Cardiac fibroblast (primary cell): ENCODE results near the gene ATP6V1E1.
"Not testable (repeated sequence)": the region's sequence is repeated elsewhere in the genome, so short reads cannot be mapped to it uniquely, and the experiment has no call there.

ENCODE experiments used
- DNase-seq, 2 donors: peaks; one replicate each; pipeline versions ENCODE4 v3.0.0 to v3.0.0-alpha.2; 2010; ENCODE audit warnings: low read depth in 2 of 2
- H3K4me3 ChIP-seq, 2 donors: replicated peaks in 1 of 2; 1 replicate in 1 of 2; 2 replicates in 1 of 2; pipeline ENCODE4 v1.5.1; 2011; ENCODE audit warnings: low read depth in 2 of 2, low read length in 2 of 2, mild to moderate bottlenecking in 2 of 2, moderate library complexity in 1 of 2
- CTCF ChIP-seq: IDR thresholded peaks from one replicate; pipeline ENCODE4 v1.5.1; 2011; ENCODE audit warnings: low read depth, mild to moderate bottlenecking, low read length, inconsistent platforms

ATP6V1E1 gene

GRCh38 chr22:17641269-17641668 is 12.7 kb upstream of the ATP6V1E1 start:
- DNase-seq, result no peak
- TF ChIP-seq CTCF, result no peak
- no peak overlapping the region for H3K4me3 ChIP-seq

- TF ChIP-seq CTCF, result no peak
- DNase-seq, result peak; percentile 65
- H3K4me3 ChIP-seq, result peak overlapping the region; percentile 86 to 91
Measured at GRCh38 chr22:17639247-17639741, 10.7 kb upstream of the ATP6V1E1 start.

GRCh38 chr22:17638432-17639246 is 10.1 kb upstream of the ATP6V1E1 start, which contains the start of gene BCL2L13:
Gene BCL2L13 (plus strand): TSS chr22:17638757. CDS start chr22:17655712, 16,955 bp downstream.
- DNase-seq, result peak; percentile 88 to 94
- peak within 1 kb of the TSS; percentile 86 to 91 for H3K4me3 ChIP-seq
- TF ChIP-seq CTCF, result no peak

GRCh38 chr22:17638182-17638431 is 9.6 kb upstream of the ATP6V1E1 start:
- peak; percentile 10 for TF ChIP-seq CTCF
- DNase-seq, result no peak
- peak overlapping the region; percentile 86 to 91 for H3K4me3 ChIP-seq

- DNase-seq, result no peak
- H3K4me3 ChIP-seq, result peak overlapping the region; percentile 86 to 91
- no peak for TF ChIP-seq CTCF
Measured at GRCh38 chr22:17637490-17638181, 9.1 kb upstream of the ATP6V1E1 start.

GRCh38 chr22:17636850-17637249 is 8.3 kb upstream of the ATP6V1E1 start:
- H3K4me3 ChIP-seq, DNase-seq: not testable (repeated sequence)

- no peak for TF ChIP-seq CTCF
- DNase-seq, result peak in 1 of 2 donors; percentile 80
Measured at GRCh38 chr22:17634696-17635095, 6.1 kb upstream of the ATP6V1E1 start.

More at GRCh38 chr22:17634696-17635095, 6.1 kb upstream of the ATP6V1E1 start:
- H3K4me3 ChIP-seq, result no peak overlapping the region
